H1 (cell line): ENCODE data around the gene SCYL2. TPM values are rescaled to one million over a fixed set of nuclear protein-coding genes. Genes with fewer than 3 reads are reported as not detected.

Source experiments
- CTCF ChIA-PET: fragments of 300-600 bp; sonication (Branson Sonifier 250); formaldehyde crosslinking; loops from one replicate; lab custom pipeline; 2021; ENCODE audit not compliant: partially characterized antibody; lab: Charles Lee
- POLR2A ChIA-PET: fragments of 300-600 bp; sonication (Branson Sonifier 250); formaldehyde crosslinking; loops from one replicate; lab custom pipeline; 2021; ENCODE audit warnings: inconsistent platforms; ENCODE audit not compliant: partially characterized antibody; lab: Charles Lee
- DNase-seq, 2 experiments: peaks; one replicate each; pipeline versions ENCODE4 v3.0.0 to v3.0.0-alpha.2; 2010 to 2022; ENCODE audit warnings: low spot score in 2 of 2, low read depth in 1 of 2, mixed read lengths in 1 of 2
- FAIRE-seq: peaks from 2 replicates; lab custom pipeline; 2011; peaks lifted over from hg19 to GRCh38; lab: Jason Lieb, UNC
- H2AFZ ChIP-seq: 2 replicates; pipeline ENCODE4 v1.8.1; 2012; ENCODE audit warnings: low read length, inconsistent platforms
- H2AK5ac ChIP-seq: 2 replicates; pipeline ENCODE4 v1.6.1; 2013; ENCODE audit warnings: low read depth, low read length
- H2BK120ac ChIP-seq: replicated peaks from 2 replicates; pipeline ENCODE3; 2013; ENCODE audit warnings: low read depth, low read length, inconsistent platforms
- H2BK12ac ChIP-seq: 2 replicates; pipeline ENCODE4 v1.6.1; 2013; ENCODE audit warnings: low read depth, low read length
- H2BK15ac ChIP-seq: 2 replicates; pipeline ENCODE4 v1.6.1; 2013; ENCODE audit warnings: low read length
- H2BK20ac ChIP-seq: 2 replicates; pipeline ENCODE4 v1.6.1; 2013; ENCODE audit warnings: low read length
- H2BK5ac ChIP-seq: 2 replicates; pipeline ENCODE4 v1.6.1; 2013; ENCODE audit warnings: low read depth, low read length
- H3K14ac ChIP-seq: 2 replicates; pipeline ENCODE4 v1.6.1; 2013; ENCODE audit warnings: inconsistent platforms; ENCODE audit not compliant: insufficient read length
- H3K18ac ChIP-seq: 2 replicates; pipeline ENCODE4 v1.6.1; 2013; ENCODE audit warnings: low read length; ENCODE audit errors: extremely low read depth
- H3K23ac ChIP-seq: 2 replicates; pipeline ENCODE4 v1.6.1; 2013; ENCODE audit warnings: inconsistent platforms; ENCODE audit not compliant: insufficient read length
- H3K23me2 ChIP-seq: 2 replicates; pipeline ENCODE4 v1.6.1; 2013; ENCODE audit warnings: low read depth, low read length
- H3K27ac ChIP-seq: 2 replicates; pipeline ENCODE4 v1.6.1; 2011; ENCODE audit warnings: low read depth, low read length, inconsistent platforms
- H3K27me3 ChIP-seq, 4 experiments: replicated peaks in 1 of 4; 1 replicate in 1 of 4; 2 replicates in 3 of 4; pipeline versions ENCODE4 v1.6.1 to v1.8.1; 2011 to 2013; ENCODE audit warnings: low read length in 3 of 4, mild to moderate bottlenecking in 3 of 4, inconsistent platforms in 2 of 4, mixed read lengths in 2 of 4, moderate library complexity in 1 of 4; ENCODE audit not compliant: control insufficient read depth in 3 of 4, insufficient read depth in 3 of 4; ENCODE audit errors: extremely low read depth in 1 of 4
- H3K36me3 ChIP-seq, 4 experiments: 2 replicates each; pipeline versions ENCODE4 v1.6.1 to v1.8.1; 2011 to 2013; ENCODE audit warnings: mild to moderate bottlenecking in 4 of 4, low read length in 3 of 4, moderate library complexity in 2 of 4, control low read depth in 1 of 4, inconsistent platforms in 1 of 4; ENCODE audit not compliant: insufficient read depth in 4 of 4, control insufficient read depth in 2 of 4
- H3K4ac ChIP-seq: replicated peaks from 2 replicates; pipeline ENCODE3; 2013; ENCODE audit warnings: low read length, low read depth, mixed read lengths, inconsistent platforms; ENCODE audit not compliant: insufficient read length
- H3K4me1 ChIP-seq, 4 experiments: replicated peaks in 1 of 4; 1 replicate in 1 of 4; 2 replicates in 3 of 4; pipeline versions ENCODE4 v1.6.1 to v1.8.1; 2011 to 2013; ENCODE audit warnings: low read length in 3 of 4, inconsistent platforms in 2 of 4, mixed read lengths in 1 of 4; ENCODE audit not compliant: insufficient read depth in 4 of 4, control insufficient read depth in 3 of 4
- H3K4me2 ChIP-seq, 2 experiments: 2 replicates each; pipeline versions ENCODE4 v1.6.1 to v1.8.1; 2011 to 2013; ENCODE audit warnings: low read depth in 2 of 2, low read length in 2 of 2, control low read depth in 1 of 2, inconsistent platforms in 1 of 2, mild to moderate bottlenecking in 1 of 2; ENCODE audit not compliant: insufficient read depth in 1 of 2
- H3K4me3 ChIP-seq, 4 experiments: fragments of 200-600, 300-600 bp in 1 of 4; sonication (generic), shearing (Covaris generic), sonication (Bioruptor Twin) in 1 of 4; 2 replicates each; pipeline versions ENCODE4 v1.5.1 to v1.8.1; 2011 to 2016; ENCODE audit warnings: low read length in 4 of 4, low read depth in 3 of 4, control low read depth in 2 of 4, inconsistent platforms in 2 of 4, mild to moderate bottlenecking in 2 of 4, mixed read lengths in 1 of 4, moderate library complexity in 1 of 4; ENCODE audit not compliant: insufficient read depth in 2 of 4; ENCODE audit errors: extremely low read depth in 1 of 4
- H3K56ac ChIP-seq: replicated peaks from 2 replicates; pipeline ENCODE3; 2013; ENCODE audit warnings: low read depth, mild to moderate bottlenecking, mixed read lengths, low read length, inconsistent platforms; ENCODE audit not compliant: insufficient read length
- H3K79me1 ChIP-seq: 2 replicates; pipeline ENCODE4 v1.6.1; 2013; ENCODE audit warnings: low read depth, low read length, control low read depth
- H3K79me2 ChIP-seq, 2 experiments: 2 replicates each; pipeline versions ENCODE4 v1.6.1 to v1.8.1; 2012 to 2013; ENCODE audit warnings: low read length in 2 of 2, mild to moderate bottlenecking in 2 of 2, inconsistent platforms in 1 of 2; ENCODE audit not compliant: insufficient read depth in 2 of 2, control insufficient read depth in 1 of 2
- H3K9ac ChIP-seq, 4 experiments: replicated peaks in 1 of 4; 1 replicate in 1 of 4; 2 replicates in 3 of 4; pipeline versions ENCODE4 v1.6.1 to v1.8.1; 2011 to 2013; ENCODE audit warnings: low read depth in 3 of 4, low read length in 3 of 4, control low read depth in 2 of 4, mild to moderate bottlenecking in 2 of 4, moderate library complexity in 2 of 4, inconsistent platforms in 1 of 4; ENCODE audit errors: extremely low read depth in 1 of 4
- H3K9me3 ChIP-seq, 2 experiments: 2 replicates each; pipeline versions ENCODE4 v1.6.1 to v1.8.1; 2012 to 2013; ENCODE audit warnings: mild to moderate bottlenecking in 2 of 2, moderate library complexity in 2 of 2, control low read depth in 1 of 2, inconsistent platforms in 1 of 2, low read depth in 1 of 2, low read length in 1 of 2, mixed read lengths in 1 of 2; ENCODE audit not compliant: insufficient read depth in 2 of 2
- H4K20me1 ChIP-seq, 2 experiments: replicated peaks in 1 of 2; 2 replicates each; pipeline versions ENCODE3 to v1.8.1; 2011 to 2013; ENCODE audit warnings: inconsistent platforms in 2 of 2, low read length in 2 of 2, mild to moderate bottlenecking in 1 of 2; ENCODE audit not compliant: insufficient read depth in 2 of 2, control insufficient read depth in 1 of 2
- H4K5ac ChIP-seq: 2 replicates; pipeline ENCODE4 v1.6.1; 2013; ENCODE audit warnings: low read length, low read depth, mixed read lengths, inconsistent platforms; ENCODE audit not compliant: insufficient read length
- H4K8ac ChIP-seq: 2 replicates; pipeline ENCODE4 v1.8.0; 2013; ENCODE audit warnings: mild to moderate bottlenecking, moderate library complexity, low read length, inconsistent platforms; ENCODE audit not compliant: insufficient read depth; ENCODE audit errors: extremely low read depth
- H4K91ac ChIP-seq: replicated peaks from 2 replicates; pipeline ENCODE3; 2013; ENCODE audit warnings: low read length, mixed read lengths, inconsistent platforms; ENCODE audit not compliant: insufficient read length
- ASH2L ChIP-seq: fragments of 200-600, 300-600 bp; sonication (generic); IDR thresholded peaks from one replicate; pipeline ENCODE4 v1.7.1; 2017; ENCODE audit warnings: low read length
- BACH1 ChIP-seq: IDR thresholded peaks from 2 replicates; pipeline ENCODE4 v1.6.1; 2012; ENCODE audit warnings: low read length, improper control_type of control experiment
- BCL11A ChIP-seq, 2 experiments: IDR thresholded peaks; one replicate each; pipeline ENCODE4 v1.6.1; 2011; ENCODE audit warnings: low read depth in 2 of 2, low read length in 2 of 2, mild to moderate bottlenecking in 2 of 2
- CBX8 ChIP-seq: fragments of 300-800, 300-1000 bp; sonication (generic); IDR thresholded peaks from 2 replicates; pipeline ENCODE4 v1.7.1; 2016; ENCODE audit warnings: low read depth, low read length, borderline replicate concordance
- CHD1 ChIP-seq: IDR thresholded peaks from 2 replicates; pipeline ENCODE4 v1.6.1; 2012; ENCODE audit warnings: low read depth, low read length, improper control_type of control experiment
- CREB1 ChIP-seq: IDR thresholded peaks from 2 replicates; pipeline ENCODE4 v1.6.1; 2012; ENCODE audit warnings: inconsistent platforms
- CTBP2 ChIP-seq: IDR thresholded peaks from 2 replicates; pipeline ENCODE4 v1.7.0; 2011; ENCODE audit warnings: borderline replicate concordance, mild to moderate bottlenecking, moderate library complexity, mixed read lengths, low read length; ENCODE audit not compliant: insufficient read depth, insufficient read length
- JUND ChIP-seq: IDR thresholded peaks from 2 replicates; pipeline ENCODE4 v1.6.1; 2011; ENCODE audit warnings: mild to moderate bottlenecking, improper control_type of control experiment, low read length
- RAD21 ChIP-seq, 2 experiments: IDR thresholded peaks in 1 of 2; conservative IDR thresholded peaks in 1 of 2; 2 replicates each; pipeline ENCODE4 v1.6.1; 2011; ENCODE audit warnings: low read depth in 2 of 2, low read length in 2 of 2, improper control_type of control experiment in 1 of 2, inconsistent platforms in 1 of 2, mild to moderate bottlenecking in 1 of 2, moderate library complexity in 1 of 2
- RXRA ChIP-seq: IDR thresholded peaks from 2 replicates; pipeline ENCODE4 v1.6.1; 2011; ENCODE audit warnings: low read depth, mild to moderate bottlenecking, low read length, moderate library complexity; ENCODE audit not compliant: insufficient read depth
- WGBS, 2 experiments: shearing (Covaris generic) in 1 of 2; methylation state at CpG; one replicate each; pipeline versions ENCODE4 v1.1.6 to v1.1.7; 2013 to 2015; ENCODE audit warnings: low lambda C conversion rate in 2 of 2, mixed read lengths in 2 of 2, inconsistent platforms in 1 of 2, low coverage in 1 of 2, missing lambda C conversion rate in 1 of 2; ENCODE audit not compliant: insufficient replicate concordance in 2 of 2, insufficient coverage in 1 of 2, insufficient read length in 1 of 2; ENCODE audit errors: extremely low coverage in 1 of 2, missing lambda C conversion rate in 1 of 2; 5-methylcytosine and 5-hydroxymethylcytosine counted together
- polyA plus RNA-seq, 7 experiments: library from polyadenylated mRNA; depleted of rRNA in 3 of 7; stranded (reverse) in 5 of 7; unstranded in 2 of 7; fragments of >200 nt in 5 of 7; fragments of 200-250 nt in 2 of 7; gene quantifications; 1 replicate in 5 of 7; 2 replicates in 1 of 7; 4 replicates in 1 of 7; pipeline versions ENCODE4 v1.2.1 to v1.2.3, GENCODE V29; 2011 to 2013; ENCODE audit warnings: missing spikeins in 2 of 7, mixed read lengths in 2 of 7
- total RNA-seq: library from RNA; stranded (reverse); fragmentation: NEBNext Ultra II Directional; extraction: Animal tissue kit (Norgen Biotek cat#: 25700); gene quantifications from 2 replicates; pipeline ENCODE4 v1.2.1, GENCODE V29; 2021
- TF ChIP-seq, protein P1 (sequence below): IDR thresholded peaks from 2 replicates; pipeline ENCODE4 v1.6.1; 2012; ENCODE audit warnings: inconsistent platforms
- TF ChIP-seq, protein P2 (sequence below): IDR thresholded peaks from 2 replicates; pipeline ENCODE4 v1.6.1; 2011; ENCODE audit warnings: low read length, improper control_type of control experiment

SCYL2 gene
- total and polyA plus RNA-seq, 2 of the 8 experiments (the other 6 are each of a cell fraction or from before 2014, with no cell fraction given): 8.9 to 48.7 TPM

DNA sequence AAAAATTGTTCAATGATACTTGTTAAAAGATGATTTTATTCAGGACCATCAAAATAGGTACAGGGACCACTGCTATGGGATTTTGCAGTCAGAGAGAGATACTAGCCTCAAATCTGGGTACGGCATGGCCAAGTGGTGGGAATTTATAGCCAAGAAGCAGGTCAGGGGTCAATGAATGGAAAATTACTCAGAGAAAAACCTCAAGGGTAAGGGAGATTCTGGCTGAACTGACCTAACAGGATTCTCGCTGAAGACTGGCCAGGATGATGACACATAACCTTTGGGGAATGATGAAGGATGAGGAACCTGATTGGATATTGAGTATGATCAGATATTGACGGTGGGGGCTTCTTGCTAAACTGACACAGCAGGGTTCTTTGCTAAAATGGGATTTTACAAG lies 32.8 kb upstream of the SCYL2 start:
- no peak overlapping the region for H3K56ac ChIP-seq
- H3K4me1 ChIP-seq: no peaks in the 10 kb centered on the region
- no peak overlapping the region for H3K4me3 ChIP-seq
- H2AFZ ChIP-seq: no peak overlapping the region
- no peak overlapping the region for H3K18ac ChIP-seq
- H4K20me1 ChIP-seq: no peaks in the 10 kb centered on the region
- 81% methylated on average over 3 of the region's 3 CpGs; no CpG with 5 or more reads in 1 of the 2 experiments for WGBS, 2 experiments
- no peaks in the 10 kb centered on the region for H3K36me3 ChIP-seq
- H3K9ac ChIP-seq: no peak overlapping the region
- H3K27ac ChIP-seq: no peak overlapping the region
- DNase-seq: no peak
- no peaks in the 10 kb centered on the region; the same call in 1 of the 2 replicates for H3K23me2 ChIP-seq
- H3K79me2 ChIP-seq: no peaks in the 10 kb centered on the region
- no peak overlapping the region for H2BK15ac ChIP-seq
- no peak overlapping the region for H3K14ac ChIP-seq
- no peaks in the 10 kb centered on the region for H3K27me3 ChIP-seq
- no peak for FAIRE-seq
- H4K8ac ChIP-seq: no peak overlapping the region
- POLR2A ChIA-PET: interaction anchor here (1.1 kb wide), 1 partner anchor 11 kb away, joined by 4 read pairs; no protein-coding TSS in a partner anchor
- H2AK5ac ChIP-seq: no peak overlapping the region
- no peak overlapping the region for H3K23ac ChIP-seq
- H4K5ac ChIP-seq: no peak overlapping the region
- no peaks in the 10 kb centered on the region for H3K79me1 ChIP-seq
- no peak overlapping the region for H2BK20ac ChIP-seq
- no peak overlapping the region for H4K91ac ChIP-seq
- H2BK12ac ChIP-seq: no peak overlapping the region
- H3K4me2 ChIP-seq: no peak overlapping the region
- no peak overlapping the region for H2BK120ac ChIP-seq
- CTCF ChIA-PET: interaction anchor here (0.6 to 2.5 kb wide), 21 partner anchors 8 to 789 kb away, joined by 3 to 9 read pairs (median 3); partner anchors contain the start of gene SLC17A8
- no peak overlapping the region for H2BK5ac ChIP-seq
- no peaks in the 10 kb centered on the region for H3K9me3 ChIP-seq
- H3K4ac ChIP-seq: no peak overlapping the region
- no peak for TF ChIP-seq CBX8
- no peak for TF ChIP-seq RXRA
- TF ChIP-seq, protein P1, sequence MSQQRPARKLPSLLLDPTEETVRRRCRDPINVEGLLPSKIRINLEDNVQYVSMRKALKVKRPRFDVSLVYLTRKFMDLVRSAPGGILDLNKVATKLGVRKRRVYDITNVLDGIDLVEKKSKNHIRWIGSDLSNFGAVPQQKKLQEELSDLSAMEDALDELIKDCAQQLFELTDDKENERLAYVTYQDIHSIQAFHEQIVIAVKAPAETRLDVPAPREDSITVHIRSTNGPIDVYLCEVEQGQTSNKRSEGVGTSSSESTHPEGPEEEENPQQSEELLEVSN: no peak
- TF ChIP-seq BACH1: no peak
- no peak for TF ChIP-seq JUND
- TF ChIP-seq, protein P2, sequence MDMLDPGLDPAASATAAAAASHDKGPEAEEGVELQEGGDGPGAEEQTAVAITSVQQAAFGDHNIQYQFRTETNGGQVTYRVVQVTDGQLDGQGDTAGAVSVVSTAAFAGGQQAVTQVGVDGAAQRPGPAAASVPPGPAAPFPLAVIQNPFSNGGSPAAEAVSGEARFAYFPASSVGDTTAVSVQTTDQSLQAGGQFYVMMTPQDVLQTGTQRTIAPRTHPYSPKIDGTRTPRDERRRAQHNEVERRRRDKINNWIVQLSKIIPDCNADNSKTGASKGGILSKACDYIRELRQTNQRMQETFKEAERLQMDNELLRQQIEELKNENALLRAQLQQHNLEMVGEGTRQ: no peak
- no peak for TF ChIP-seq RAD21 (IDR thresholded peaks at IDR 0.05 in 1 of 2, conservative IDR thresholded peaks at IDR 0.05 in 1 of 2; ENCODE audit: low read depth in 2 of 2, low read length in 2 of 2)
- TF ChIP-seq CREB1: no peak
- no peak for TF ChIP-seq CHD1
- TF ChIP-seq CTBP2: no peak
- TF ChIP-seq ASH2L: no peak
- no peak for TF ChIP-seq BCL11A (IDR thresholded peaks at IDR 0.05; ENCODE audit: low read depth in 2 of 2, low read length in 2 of 2)
